Measurements from ENCODE around the gene MAST4. TPM values are rescaled to one million over a fixed set of nuclear protein-coding genes. Genes with fewer than 3 reads are reported as not detected.

The MAST4 gene
- total and polyA plus RNA-seq, 4 donors: 3.7 to 9.5 (median 6.5) TPM

DNA sequence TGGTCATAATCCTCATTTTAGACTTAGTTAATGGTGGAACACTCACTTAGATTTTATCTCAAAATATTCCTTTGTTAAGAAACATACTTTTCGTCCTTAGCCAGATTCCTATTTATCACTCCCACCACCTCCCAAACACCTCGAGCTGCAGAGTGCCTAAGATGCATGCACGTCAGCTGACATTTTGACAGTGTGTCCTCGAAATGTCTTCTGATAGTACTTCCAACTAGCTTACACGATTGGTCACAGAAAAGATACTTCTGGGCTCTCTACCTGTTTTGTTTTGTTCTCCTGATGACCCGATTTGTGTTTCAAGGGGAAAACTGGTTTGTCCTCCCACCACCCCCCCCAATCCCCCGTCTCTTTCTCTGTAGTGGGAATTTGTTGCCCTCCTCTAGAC lies 230.1 kb downstream of the MAST4 start:
- Histone ChIP-seq H3K9ac (ENCODE audit: low read depth in 1 of 2, low read length in 2 of 2) (no peak overlapping the region), H3K4me3 (ENCODE audit: low read depth in 1 of 3, low read length in 3 of 3) (no peak overlapping the region), H3K27me3 (ENCODE audit: control insufficient read depth in 4 of 4, insufficient read depth in 4 of 4, low read length in 3 of 4) (no peaks in the 10 kb centered on the region), H3K36me3 (ENCODE audit: control insufficient read depth in 4 of 4, insufficient read depth in 3 of 4, low read depth in 1 of 4, low read length in 3 of 4) (no peaks in the 10 kb centered on the region), H3K9me3 (ENCODE audit: control insufficient read depth in 4 of 4, low read length in 3 of 4) (no peaks in the 10 kb centered on the region), H3K4me1 (ENCODE audit: control insufficient read depth in 4 of 4, insufficient read depth in 4 of 4, low read length in 3 of 4) (peaks cover 1 to 12% (median 11%) of the 10 kb centered on the region in 4 donors), H3K27ac (ENCODE audit: low read depth in 1 of 2, low read length in 2 of 2) (no peak overlapping the region)
- TF ChIP-seq MAX (IDR thresholded peaks at IDR 0.05) (no peak), FOXA1 (IDR thresholded peaks at IDR 0.05) (no peak), GABPA (IDR thresholded peaks at IDR 0.05 in 1 of 2, conservative IDR thresholded peaks at IDR 0.05 in 1 of 2) (no peak), TAF1 (conservative IDR thresholded peaks at IDR 0.05) (no peak), HNF4G (IDR thresholded peaks at IDR 0.05) (no peak), FOXA2 (IDR thresholded peaks at IDR 0.05) (no peak), NR2F2 (IDR thresholded peaks at IDR 0.05) (no peak), YY1 (IDR thresholded peaks at IDR 0.05) (no peak), EGR1 (IDR thresholded peaks at IDR 0.05; ENCODE audit: low read depth in 2 of 2) (no peak), SP1 (IDR thresholded peaks at IDR 0.05) (no peak), ATF3 (IDR thresholded peaks at IDR 0.05) (no peak), RAD21 (IDR thresholded peaks at IDR 0.05) (no peak), ZBTB33 (IDR thresholded peaks at IDR 0.05) (no peak), RXRA (IDR thresholded peaks at IDR 0.05) (no peak), HNF4A (conservative IDR thresholded peaks at IDR 0.05) (no peak), JUND (IDR thresholded peaks at IDR 0.05) (no peak)
- TF ChIP-seq, protein P1, sequence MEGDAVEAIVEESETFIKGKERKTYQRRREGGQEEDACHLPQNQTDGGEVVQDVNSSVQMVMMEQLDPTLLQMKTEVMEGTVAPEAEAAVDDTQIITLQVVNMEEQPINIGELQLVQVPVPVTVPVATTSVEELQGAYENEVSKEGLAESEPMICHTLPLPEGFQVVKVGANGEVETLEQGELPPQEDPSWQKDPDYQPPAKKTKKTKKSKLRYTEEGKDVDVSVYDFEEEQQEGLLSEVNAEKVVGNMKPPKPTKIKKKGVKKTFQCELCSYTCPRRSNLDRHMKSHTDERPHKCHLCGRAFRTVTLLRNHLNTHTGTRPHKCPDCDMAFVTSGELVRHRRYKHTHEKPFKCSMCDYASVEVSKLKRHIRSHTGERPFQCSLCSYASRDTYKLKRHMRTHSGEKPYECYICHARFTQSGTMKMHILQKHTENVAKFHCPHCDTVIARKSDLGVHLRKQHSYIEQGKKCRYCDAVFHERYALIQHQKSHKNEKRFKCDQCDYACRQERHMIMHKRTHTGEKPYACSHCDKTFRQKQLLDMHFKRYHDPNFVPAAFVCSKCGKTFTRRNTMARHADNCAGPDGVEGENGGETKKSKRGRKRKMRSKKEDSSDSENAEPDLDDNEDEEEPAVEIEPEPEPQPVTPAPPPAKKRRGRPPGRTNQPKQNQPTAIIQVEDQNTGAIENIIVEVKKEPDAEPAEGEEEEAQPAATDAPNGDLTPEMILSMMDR (IDR thresholded peaks at IDR 0.05; ENCODE audit: low read depth, low read length, missing input control): no peak
- TF ChIP-seq, protein P2, sequence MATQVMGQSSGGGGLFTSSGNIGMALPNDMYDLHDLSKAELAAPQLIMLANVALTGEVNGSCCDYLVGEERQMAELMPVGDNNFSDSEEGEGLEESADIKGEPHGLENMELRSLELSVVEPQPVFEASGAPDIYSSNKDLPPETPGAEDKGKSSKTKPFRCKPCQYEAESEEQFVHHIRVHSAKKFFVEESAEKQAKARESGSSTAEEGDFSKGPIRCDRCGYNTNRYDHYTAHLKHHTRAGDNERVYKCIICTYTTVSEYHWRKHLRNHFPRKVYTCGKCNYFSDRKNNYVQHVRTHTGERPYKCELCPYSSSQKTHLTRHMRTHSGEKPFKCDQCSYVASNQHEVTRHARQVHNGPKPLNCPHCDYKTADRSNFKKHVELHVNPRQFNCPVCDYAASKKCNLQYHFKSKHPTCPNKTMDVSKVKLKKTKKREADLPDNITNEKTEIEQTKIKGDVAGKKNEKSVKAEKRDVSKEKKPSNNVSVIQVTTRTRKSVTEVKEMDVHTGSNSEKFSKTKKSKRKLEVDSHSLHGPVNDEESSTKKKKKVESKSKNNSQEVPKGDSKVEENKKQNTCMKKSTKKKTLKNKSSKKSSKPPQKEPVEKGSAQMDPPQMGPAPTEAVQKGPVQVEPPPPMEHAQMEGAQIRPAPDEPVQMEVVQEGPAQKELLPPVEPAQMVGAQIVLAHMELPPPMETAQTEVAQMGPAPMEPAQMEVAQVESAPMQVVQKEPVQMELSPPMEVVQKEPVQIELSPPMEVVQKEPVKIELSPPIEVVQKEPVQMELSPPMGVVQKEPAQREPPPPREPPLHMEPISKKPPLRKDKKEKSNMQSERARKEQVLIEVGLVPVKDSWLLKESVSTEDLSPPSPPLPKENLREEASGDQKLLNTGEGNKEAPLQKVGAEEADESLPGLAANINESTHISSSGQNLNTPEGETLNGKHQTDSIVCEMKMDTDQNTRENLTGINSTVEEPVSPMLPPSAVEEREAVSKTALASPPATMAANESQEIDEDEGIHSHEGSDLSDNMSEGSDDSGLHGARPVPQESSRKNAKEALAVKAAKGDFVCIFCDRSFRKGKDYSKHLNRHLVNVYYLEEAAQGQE (IDR thresholded peaks at IDR 0.05): no peak
- 88% methylated on average over 7 of the region's 7 CpGs for WGBS
- DNase-seq (ENCODE audit: low spot score): no peak

All from liver (tissue), 9 donors.